WTC11 (cell line): Measurements from ENCODE around the gene SLC26A11. TPM values are rescaled to one million over a fixed set of nuclear protein-coding genes. Genes with fewer than 3 reads are reported as not detected.

Source experiments
- ATAC-seq: fragments of 200-7000 bp; cut with Tn5 transposase; 2 replicates; pipeline ENCODE4 v1.10.0; 2021; ENCODE audit warnings: mild to moderate bottlenecking, moderate library complexity
- CTCF ChIA-PET: fragments of 300-600 bp; sonication (Branson Sonifier 250); formaldehyde crosslinking; loops from one replicate; lab custom pipeline; 2021; ENCODE audit warnings: antibody characterized with exemption; lab: Charles Lee
- POLR2A ChIA-PET: fragments of 350-600 bp; sonication (Branson Sonifier 250); formaldehyde crosslinking; loops from one replicate; lab custom pipeline; 2021; ENCODE audit warnings: antibody characterized with exemption; lab: Charles Lee
- DNase-seq: peaks from one replicate; pipeline ENCODE4 v3.0.0; 2021; ENCODE audit warnings: low spot score
- H3K27ac Mint-ChIP-seq: 2 replicates; pipeline ENCODE4 v1.8.0; 2021; ENCODE audit warnings: mixed read lengths
- H3K27me3 Mint-ChIP-seq: 2 replicates; pipeline ENCODE4 v1.8.0; 2021; ENCODE audit warnings: low read depth, mild to moderate bottlenecking, moderate library complexity, mixed read lengths
- H3K36me3 Mint-ChIP-seq: 2 replicates; pipeline ENCODE4 v1.8.0; 2021; ENCODE audit warnings: mixed read lengths
- H3K4me1 Mint-ChIP-seq: 2 replicates; pipeline ENCODE4 v1.8.0; 2022; ENCODE audit warnings: mixed read lengths
- H3K4me3 Mint-ChIP-seq: 2 replicates; pipeline ENCODE4 v1.8.0; 2021; ENCODE audit warnings: mild to moderate bottlenecking, moderate library complexity, mixed read lengths
- H3K9me3 Mint-ChIP-seq: 2 replicates; pipeline ENCODE4 v1.8.0; 2021; ENCODE audit warnings: mixed read lengths
- ATF1 ChIP-seq: sonication (generic); formaldehyde crosslinking; IDR thresholded peaks from 2 replicates; pipeline ENCODE4 v1.8.1; 2023; ENCODE audit warnings: mild to moderate bottlenecking, moderate library complexity, missing genetic modification reagents
- CREB1 ChIP-seq: sonication (generic); formaldehyde crosslinking; IDR thresholded peaks from 2 replicates; pipeline ENCODE4 v1.8.0; 2023; ENCODE audit warnings: mild to moderate bottlenecking, missing genetic modification reagents
- CREM ChIP-seq: sonication (generic); formaldehyde crosslinking; IDR thresholded peaks from 2 replicates; pipeline ENCODE4 v1.8.1; 2022; ENCODE audit warnings: mild to moderate bottlenecking, missing genetic modification reagents, moderate library complexity
- JUN ChIP-seq: sonication (generic); formaldehyde crosslinking; IDR thresholded peaks from 2 replicates; pipeline ENCODE4 v1.8.0; 2023; ENCODE audit warnings: mild to moderate bottlenecking, missing genetic modification reagents
- RORB ChIP-seq: fragments of 250-450 bp; sonication (Bioruptor Pico); IDR thresholded peaks from 2 replicates; pipeline ENCODE4 v1.9.0; 2021; ENCODE audit warnings: mild to moderate bottlenecking
- SMAD3 ChIP-seq: sonication (generic); formaldehyde crosslinking; IDR thresholded peaks from 2 replicates; pipeline ENCODE4 v1.8.0; 2022; ENCODE audit warnings: missing genetic modification reagents, mild to moderate bottlenecking, borderline replicate concordance
- TP53 ChIP-seq: sonication (generic); formaldehyde crosslinking; IDR thresholded peaks from 2 replicates; pipeline ENCODE4 v1.8.1; 2023; ENCODE audit warnings: mild to moderate bottlenecking, missing genetic modification reagents
- ZNF138 ChIP-seq: sonication (generic); formaldehyde crosslinking; conservative IDR thresholded peaks from 2 replicates; pipeline ENCODE4 v1.8.1; 2022; ENCODE audit warnings: mild to moderate bottlenecking, moderate library complexity, missing genetic modification reagents
- ZNF396 ChIP-seq: fragments of 250-450 bp; sonication (Bioruptor Pico); IDR thresholded peaks from 2 replicates; pipeline ENCODE4 v1.8.0; 2021; ENCODE audit warnings: mild to moderate bottlenecking, moderate library complexity, borderline replicate concordance
- total RNA-seq: library from RNA; stranded (reverse); gene quantifications from 3 replicates; pipeline ENCODE4 v1.2.3, GENCODE V29; 2021
- TF ChIP-seq, protein P1 (sequence below): sonication (generic); formaldehyde crosslinking; IDR thresholded peaks from 2 replicates; pipeline ENCODE4 v1.8.1; 2023; ENCODE audit warnings: mild to moderate bottlenecking, missing genetic modification reagents, borderline replicate concordance
- TF ChIP-seq, protein P2 (sequence below): fragments of 250-450 bp; sonication (Bioruptor Pico); IDR thresholded peaks from 2 replicates; pipeline ENCODE4 v1.9.0; 2021; ENCODE audit warnings: mild to moderate bottlenecking, borderline replicate concordance
- TF ChIP-seq, protein P3 (sequence below): sonication (generic); formaldehyde crosslinking; IDR thresholded peaks from 2 replicates; pipeline ENCODE4 v1.8.0; 2023; ENCODE audit warnings: missing genetic modification reagents
- TF ChIP-seq, protein P4 (sequence below): sonication (generic); formaldehyde crosslinking; IDR thresholded peaks from 2 replicates; pipeline ENCODE4 v1.8.0; 2022; ENCODE audit warnings: mild to moderate bottlenecking, missing genetic modification reagents
- TF ChIP-seq, protein P5 (sequence below): sonication (generic); formaldehyde crosslinking; IDR thresholded peaks from 2 replicates; pipeline ENCODE4 v1.8.1; 2023; ENCODE audit warnings: mild to moderate bottlenecking, missing genetic modification reagents

Gene SLC26A11
- total RNA-seq, 1 experiment from 2014 or later: 26.4 TPM

DNA sequence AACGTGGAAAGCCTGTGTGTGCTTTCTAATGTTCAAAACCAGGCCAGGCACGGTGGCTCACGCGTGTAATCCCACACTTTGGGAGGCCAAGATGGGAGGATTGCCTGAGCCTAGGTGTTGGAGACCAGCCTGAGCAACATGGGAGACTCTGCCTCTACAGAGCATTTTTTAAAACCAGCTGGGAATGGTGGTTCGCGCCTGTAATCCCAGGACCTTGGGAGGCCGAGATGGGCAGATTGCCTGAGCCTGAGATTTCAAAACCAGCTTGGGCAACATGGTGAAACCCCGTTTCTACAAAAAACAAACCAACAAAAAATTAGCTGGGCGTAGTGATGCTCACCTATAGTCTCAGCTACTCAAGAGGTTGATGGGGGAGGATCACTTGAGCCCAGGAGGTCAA lies 66.8 kb downstream of the SLC26A11 start (continued):
- TF ChIP-seq, protein P1, sequence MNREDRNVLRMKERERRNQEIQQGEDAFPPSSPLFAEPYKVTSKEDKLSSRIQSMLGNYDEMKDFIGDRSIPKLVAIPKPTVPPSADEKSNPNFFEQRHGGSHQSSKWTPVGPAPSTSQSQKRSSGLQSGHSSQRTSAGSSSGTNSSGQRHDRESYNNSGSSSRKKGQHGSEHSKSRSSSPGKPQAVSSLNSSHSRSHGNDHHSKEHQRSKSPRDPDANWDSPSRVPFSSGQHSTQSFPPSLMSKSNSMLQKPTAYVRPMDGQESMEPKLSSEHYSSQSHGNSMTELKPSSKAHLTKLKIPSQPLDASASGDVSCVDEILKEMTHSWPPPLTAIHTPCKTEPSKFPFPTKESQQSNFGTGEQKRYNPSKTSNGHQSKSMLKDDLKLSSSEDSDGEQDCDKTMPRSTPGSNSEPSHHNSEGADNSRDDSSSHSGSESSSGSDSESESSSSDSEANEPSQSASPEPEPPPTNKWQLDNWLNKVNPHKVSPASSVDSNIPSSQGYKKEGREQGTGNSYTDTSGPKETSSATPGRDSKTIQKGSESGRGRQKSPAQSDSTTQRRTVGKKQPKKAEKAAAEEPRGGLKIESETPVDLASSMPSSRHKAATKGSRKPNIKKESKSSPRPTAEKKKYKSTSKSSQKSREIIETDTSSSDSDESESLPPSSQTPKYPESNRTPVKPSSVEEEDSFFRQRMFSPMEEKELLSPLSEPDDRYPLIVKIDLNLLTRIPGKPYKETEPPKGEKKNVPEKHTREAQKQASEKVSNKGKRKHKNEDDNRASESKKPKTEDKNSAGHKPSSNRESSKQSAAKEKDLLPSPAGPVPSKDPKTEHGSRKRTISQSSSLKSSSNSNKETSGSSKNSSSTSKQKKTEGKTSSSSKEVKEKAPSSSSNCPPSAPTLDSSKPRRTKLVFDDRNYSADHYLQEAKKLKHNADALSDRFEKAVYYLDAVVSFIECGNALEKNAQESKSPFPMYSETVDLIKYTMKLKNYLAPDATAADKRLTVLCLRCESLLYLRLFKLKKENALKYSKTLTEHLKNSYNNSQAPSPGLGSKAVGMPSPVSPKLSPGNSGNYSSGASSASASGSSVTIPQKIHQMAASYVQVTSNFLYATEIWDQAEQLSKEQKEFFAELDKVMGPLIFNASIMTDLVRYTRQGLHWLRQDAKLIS (CRISPR knock-in tag): no peak
- TF ChIP-seq, all 79 proteins: peak for 0

DNA sequence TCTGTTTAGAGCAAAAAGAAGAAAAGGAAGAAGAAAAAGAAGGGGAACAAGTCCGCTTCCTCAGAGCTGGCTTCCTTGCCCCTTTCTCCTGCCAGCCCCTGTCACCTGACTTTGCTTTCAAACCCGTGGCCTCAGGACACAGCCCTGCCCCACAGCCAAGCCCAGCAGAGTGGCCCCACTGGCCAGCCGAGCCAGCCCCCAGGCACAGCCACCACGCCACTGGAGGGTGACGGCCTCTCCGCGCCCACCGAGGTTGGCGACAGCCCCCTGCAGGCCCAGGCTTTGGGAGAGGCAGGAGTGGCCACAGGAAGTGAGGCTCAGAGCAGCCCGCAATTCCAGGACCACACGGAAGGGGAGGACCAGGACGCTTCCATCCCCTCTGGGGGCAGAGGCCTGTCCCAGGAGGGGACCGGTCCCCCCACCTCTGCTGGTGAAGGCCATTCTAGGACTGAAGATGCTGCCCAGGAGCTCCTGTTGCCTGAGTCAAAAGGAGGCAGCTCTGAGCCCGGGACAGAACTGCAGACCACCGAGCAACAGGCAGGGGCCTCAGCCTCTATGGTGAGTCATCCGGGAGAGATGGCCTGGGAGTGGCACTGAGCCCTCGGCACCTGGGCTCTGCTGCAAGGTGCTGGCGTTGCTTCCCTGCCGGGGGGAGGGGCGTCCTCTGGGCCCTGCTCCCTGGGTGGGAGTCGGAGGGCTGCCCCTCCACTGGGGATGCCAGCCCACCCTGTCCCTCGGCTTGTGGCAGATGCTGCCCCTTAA lies 67.8 kb downstream of the SLC26A11 start:
- peak overlapping the region; percentile 75; the same call in 1 of the 2 replicates for H3K27ac Mint-ChIP-seq
- CTCF ChIA-PET: interaction anchor here (0.8 kb wide), 1 partner anchor 73 kb away, joined by 5 read pairs; no protein-coding TSS in a partner anchor
- no peaks in the 10 kb centered on the region for H3K27me3 Mint-ChIP-seq
- POLR2A ChIA-PET: interaction anchor here (0.5 kb wide), 1 partner anchor 69 kb away, joined by 5 read pairs; no protein-coding TSS in a partner anchor
- ATAC-seq (no peak), DNase-seq (no peak)
- H3K9me3 Mint-ChIP-seq: no peaks in the 10 kb centered on the region
- no peak overlapping the region for H3K4me3 Mint-ChIP-seq
- peaks cover 10% of the 10 kb centered on the region for H3K4me1 Mint-ChIP-seq
- TF ChIP-seq, protein P2, sequence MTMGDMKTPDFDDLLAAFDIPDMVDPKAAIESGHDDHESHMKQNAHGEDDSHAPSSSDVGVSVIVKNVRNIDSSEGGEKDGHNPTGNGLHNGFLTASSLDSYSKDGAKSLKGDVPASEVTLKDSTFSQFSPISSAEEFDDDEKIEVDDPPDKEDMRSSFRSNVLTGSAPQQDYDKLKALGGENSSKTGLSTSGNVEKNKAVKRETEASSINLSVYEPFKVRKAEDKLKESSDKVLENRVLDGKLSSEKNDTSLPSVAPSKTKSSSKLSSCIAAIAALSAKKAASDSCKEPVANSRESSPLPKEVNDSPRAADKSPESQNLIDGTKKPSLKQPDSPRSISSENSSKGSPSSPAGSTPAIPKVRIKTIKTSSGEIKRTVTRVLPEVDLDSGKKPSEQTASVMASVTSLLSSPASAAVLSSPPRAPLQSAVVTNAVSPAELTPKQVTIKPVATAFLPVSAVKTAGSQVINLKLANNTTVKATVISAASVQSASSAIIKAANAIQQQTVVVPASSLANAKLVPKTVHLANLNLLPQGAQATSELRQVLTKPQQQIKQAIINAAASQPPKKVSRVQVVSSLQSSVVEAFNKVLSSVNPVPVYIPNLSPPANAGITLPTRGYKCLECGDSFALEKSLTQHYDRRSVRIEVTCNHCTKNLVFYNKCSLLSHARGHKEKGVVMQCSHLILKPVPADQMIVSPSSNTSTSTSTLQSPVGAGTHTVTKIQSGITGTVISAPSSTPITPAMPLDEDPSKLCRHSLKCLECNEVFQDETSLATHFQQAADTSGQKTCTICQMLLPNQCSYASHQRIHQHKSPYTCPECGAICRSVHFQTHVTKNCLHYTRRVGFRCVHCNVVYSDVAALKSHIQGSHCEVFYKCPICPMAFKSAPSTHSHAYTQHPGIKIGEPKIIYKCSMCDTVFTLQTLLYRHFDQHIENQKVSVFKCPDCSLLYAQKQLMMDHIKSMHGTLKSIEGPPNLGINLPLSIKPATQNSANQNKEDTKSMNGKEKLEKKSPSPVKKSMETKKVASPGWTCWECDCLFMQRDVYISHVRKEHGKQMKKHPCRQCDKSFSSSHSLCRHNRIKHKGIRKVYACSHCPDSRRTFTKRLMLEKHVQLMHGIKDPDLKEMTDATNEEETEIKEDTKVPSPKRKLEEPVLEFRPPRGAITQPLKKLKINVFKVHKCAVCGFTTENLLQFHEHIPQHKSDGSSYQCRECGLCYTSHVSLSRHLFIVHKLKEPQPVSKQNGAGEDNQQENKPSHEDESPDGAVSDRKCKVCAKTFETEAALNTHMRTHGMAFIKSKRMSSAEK (CRISPR knock-in tag): no peak
- TF ChIP-seq, protein P1 (CRISPR knock-in tag): no peak
- TF ChIP-seq ZNF396 (CRISPR knock-in tag) (no peak), CREB1 (no peak), ZNF138 (no peak), RORB (CRISPR knock-in tag) (no peak), TP53 (no peak), ATF1 (CRISPR knock-in tag) (no peak), CREM (CRISPR knock-in tag) (no peak), JUN (CRISPR knock-in tag) (no peak), SMAD3 (CRISPR knock-in tag) (no peak)
- TF ChIP-seq, protein P3, sequence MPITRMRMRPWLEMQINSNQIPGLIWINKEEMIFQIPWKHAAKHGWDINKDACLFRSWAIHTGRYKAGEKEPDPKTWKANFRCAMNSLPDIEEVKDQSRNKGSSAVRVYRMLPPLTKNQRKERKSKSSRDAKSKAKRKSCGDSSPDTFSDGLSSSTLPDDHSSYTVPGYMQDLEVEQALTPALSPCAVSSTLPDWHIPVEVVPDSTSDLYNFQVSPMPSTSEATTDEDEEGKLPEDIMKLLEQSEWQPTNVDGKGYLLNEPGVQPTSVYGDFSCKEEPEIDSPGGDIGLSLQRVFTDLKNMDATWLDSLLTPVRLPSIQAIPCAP (CRISPR knock-in tag): no peak
- TF ChIP-seq, protein P4, sequence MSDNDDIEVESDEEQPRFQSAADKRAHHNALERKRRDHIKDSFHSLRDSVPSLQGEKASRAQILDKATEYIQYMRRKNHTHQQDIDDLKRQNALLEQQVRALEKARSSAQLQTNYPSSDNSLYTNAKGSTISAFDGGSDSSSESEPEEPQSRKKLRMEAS: no peak
- TF ChIP-seq, protein P5, sequence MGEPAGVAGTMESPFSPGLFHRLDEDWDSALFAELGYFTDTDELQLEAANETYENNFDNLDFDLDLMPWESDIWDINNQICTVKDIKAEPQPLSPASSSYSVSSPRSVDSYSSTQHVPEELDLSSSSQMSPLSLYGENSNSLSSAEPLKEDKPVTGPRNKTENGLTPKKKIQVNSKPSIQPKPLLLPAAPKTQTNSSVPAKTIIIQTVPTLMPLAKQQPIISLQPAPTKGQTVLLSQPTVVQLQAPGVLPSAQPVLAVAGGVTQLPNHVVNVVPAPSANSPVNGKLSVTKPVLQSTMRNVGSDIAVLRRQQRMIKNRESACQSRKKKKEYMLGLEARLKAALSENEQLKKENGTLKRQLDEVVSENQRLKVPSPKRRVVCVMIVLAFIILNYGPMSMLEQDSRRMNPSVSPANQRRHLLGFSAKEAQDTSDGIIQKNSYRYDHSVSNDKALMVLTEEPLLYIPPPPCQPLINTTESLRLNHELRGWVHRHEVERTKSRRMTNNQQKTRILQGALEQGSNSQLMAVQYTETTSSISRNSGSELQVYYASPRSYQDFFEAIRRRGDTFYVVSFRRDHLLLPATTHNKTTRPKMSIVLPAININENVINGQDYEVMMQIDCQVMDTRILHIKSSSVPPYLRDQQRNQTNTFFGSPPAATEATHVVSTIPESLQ (CRISPR knock-in tag): no peak
- H3K36me3 Mint-ChIP-seq: peaks cover 31% of the 10 kb centered on the region
